Lower lobe of right lung (tissue), 2 donors: ENCODE data around the gene RAET1G. TPM values are rescaled to one million over a fixed set of nuclear protein-coding genes. Genes with fewer than 3 reads are reported as not detected.
A peak's percentile ranks its signal among the peaks of the same experiment; 100 is the strongest.

ENCODE experiments used
- ATAC-seq, 2 donors: fragments of 200-7000 bp; cut with Tn5 transposase; one replicate each; pipeline ENCODE4 v1.9.1; 2020 to 2022; ENCODE audit warnings: mild to moderate bottlenecking in 2 of 2, moderate library complexity in 2 of 2
- DNase-seq: peaks from one replicate; pipeline ENCODE4 v3.0.0-alpha.2; 2020
- H3K27ac ChIP-seq: fragments of 200-600 bp; one replicate; pipeline ENCODE4 v1.8.0; 2022
- H3K27me3 ChIP-seq: fragments of 200-600 bp; one replicate; pipeline ENCODE4 v1.8.0; 2022; ENCODE audit warnings: low read depth
- H3K36me3 ChIP-seq: fragments of 200-600 bp; one replicate; pipeline ENCODE4 v1.8.0; 2022; ENCODE audit warnings: mild to moderate bottlenecking
- H3K4me1 ChIP-seq: fragments of 200-600 bp; one replicate; pipeline ENCODE4 v1.8.0; 2022
- H3K4me3 ChIP-seq: fragments of 200-600 bp; one replicate; pipeline ENCODE4 v1.8.0; 2022; ENCODE audit warnings: mild to moderate bottlenecking
- H3K9me3 ChIP-seq: fragments of 200-600 bp; one replicate; pipeline ENCODE4 v1.8.0; 2022
- CTCF ChIP-seq: fragments of 200-600 bp; IDR thresholded peaks from one replicate; pipeline ENCODE4 v1.8.0; 2022; ENCODE audit warnings: antibody characterized with exemption, mild to moderate bottlenecking
- intact Hi-C: fragments of 100-400 bp; cut with DNase I; formaldehyde crosslinking; loops from one replicate; pipeline ENCODE4 v1.11.0; 2022
- total RNA-seq: library from RNA; stranded (reverse); fragmentation: NEBNext Ultra II Directional; extraction: Animal tissue kit (Norgen Biotek cat#: 25700); gene quantifications from one replicate; pipeline ENCODE4 v1.2.1, GENCODE V29; 2021
- donor health status: DM: no; HTN: yes; CAD: no; lungs with severe emphysema.

Gene RAET1G
- total RNA-seq, 1 donor from 2014 or later: 0.83 TPM

GRCh38 chr6:149942461-149942829, 19.5 kb upstream of the RAET1G start:
- intact Hi-C loops: no loop called here
- peak; percentile 1 to 2 for ATAC-seq
- no peak for DNase-seq
- Histone ChIP-seq H3K4me1 (peaks cover 29% of the 10 kb centered on the region), H3K9me3 (no peaks in the 10 kb centered on the region), H3K4me3 (peak overlapping the region; percentile 72), H3K27ac (peak overlapping the region; percentile 72), H3K27me3 (peaks cover 44% of the 10 kb centered on the region), H3K36me3 (no peaks in the 10 kb centered on the region)
- TF ChIP-seq CTCF: no peak

GRCh38 chr6:149941583-149942460, 18.9 kb upstream of the RAET1G start, which contains the start of gene ULBP2:
Gene ULBP2 (plus strand): TSS chr6:149942014. CDS start chr6:149942073, 59 bp downstream.
- peaks cover 50% of the 10 kb centered on the region for H3K27me3 ChIP-seq
- ATAC-seq: peak; percentile 94
- DNase-seq: peak; percentile 86
- no peak for TF ChIP-seq CTCF
- H3K9me3 ChIP-seq: no peaks in the 10 kb centered on the region
- intact Hi-C loops: no loop called here
- peaks cover 29% of the 10 kb centered on the region for H3K4me1 ChIP-seq
- no peaks in the 10 kb centered on the region for H3K36me3 ChIP-seq
- peak within 1 kb of the TSS; percentile 72 for H3K27ac ChIP-seq
- peak within 1 kb of the TSS; percentile 72 for H3K4me3 ChIP-seq

GRCh38 chr6:149940672-149940982, 17.7 kb upstream of the RAET1G start:
- Histone ChIP-seq H3K27ac (no peak overlapping the region), H3K9me3 (no peaks in the 10 kb centered on the region), H3K36me3 (no peaks in the 10 kb centered on the region), H3K4me3 (no peak overlapping the region), H3K4me1 (peaks cover 29% of the 10 kb centered on the region), H3K27me3 (peaks cover 62% of the 10 kb centered on the region)
- ATAC-seq (no peak), DNase-seq (no peak)
- intact Hi-C loops: no loop called here
- no peak for TF ChIP-seq CTCF

GRCh38 chr6:149939909-149940671, 17.2 kb upstream of the RAET1G start:
- Histone ChIP-seq H3K27ac (no peak overlapping the region), H3K36me3 (no peaks in the 10 kb centered on the region), H3K27me3 (peaks cover 67% of the 10 kb centered on the region), H3K4me1 (peaks cover 29% of the 10 kb centered on the region), H3K4me3 (no peak overlapping the region), H3K9me3 (no peaks in the 10 kb centered on the region)
- no peak for TF ChIP-seq CTCF
- no peak for ATAC-seq
- DNase-seq: no peak
- intact Hi-C loops: no loop called here

GRCh38 chr6:149939356-149939648, 16.4 kb upstream of the RAET1G start:
- intact Hi-C loops: no loop called here
- H3K4me3 ChIP-seq: no peak overlapping the region
- H3K9me3 ChIP-seq: no peaks in the 10 kb centered on the region
- TF ChIP-seq CTCF: no peak
- H3K27me3 ChIP-seq: peaks cover 75% of the 10 kb centered on the region
- ATAC-seq (no peak), DNase-seq (no peak)
- peaks cover 29% of the 10 kb centered on the region for H3K4me1 ChIP-seq
- no peak overlapping the region for H3K27ac ChIP-seq
- H3K36me3 ChIP-seq: no peaks in the 10 kb centered on the region
